ENCODE data around the gene ZNF76. TPM values are rescaled to one million over a fixed set of nuclear protein-coding genes. Genes with fewer than 3 reads are reported as not detected.

ZNF76 gene
- total and polyA plus RNA-seq, 2 of the 13 experiments (the other 11 are each of a cell fraction or from before 2014, with no cell fraction given): 13.2 to 26.4 TPM

GRCh38 chr6:35342258-35343091 lies 82.9 kb downstream of the ZNF76 start, which contains the start of gene PPARD (continued):
- TF ChIP-seq TFDP1 (CRISPR knock-in tag; IDR thresholded peaks at IDR 0.05; ENCODE audit: borderline replicate concordance): peak; percentile 59; the same call in 1 of the 2 replicates
- TF ChIP-seq AGO2 (optimal IDR thresholded peaks at IDR 0.05; ENCODE audit: low read depth, low read length): no peak
- TF ChIP-seq PLSCR1 (CRISPR knock-in tag; IDR thresholded peaks at IDR 0.05; ENCODE audit: borderline replicate concordance): no peak; the same call in 1 of the 2 replicates
- TF ChIP-seq NFAT5 (CRISPR knock-in tag; IDR thresholded peaks at IDR 0.05): peak; percentile 34; the same call in 1 of the 2 replicates
- TF ChIP-seq DNMT1 (CRISPR knock-in tag; IDR thresholded peaks at IDR 0.05): no peak
- no peak for TF ChIP-seq CEBPZ (IDR thresholded peaks at IDR 0.05; ENCODE audit: low read length)
- TF ChIP-seq NFIB (CRISPR knock-in tag; IDR thresholded peaks at IDR 0.05; ENCODE audit: borderline replicate concordance): no peak
- peak; percentile 73; the same call in 1 of the 2 replicates for TF ChIP-seq ZFP36L1 (CRISPR knock-in tag; IDR thresholded peaks at IDR 0.05)
- TF ChIP-seq ZKSCAN1 (IDR thresholded peaks at IDR 0.05; ENCODE audit: low read length): peak; percentile 63
- no peak for TF ChIP-seq E2F2 (CRISPR knock-in tag; IDR thresholded peaks at IDR 0.05; ENCODE audit: borderline replicate concordance)
- TF ChIP-seq BCL6 (CRISPR knock-in tag; IDR thresholded peaks at IDR 0.05): peak; percentile 62
- TF ChIP-seq ZSCAN5A (CRISPR knock-in tag; IDR thresholded peaks at IDR 0.05; ENCODE audit: borderline replicate concordance): no peak
